GM18868 (cell line): ENCODE results near the gene SFSWAP.
"Not testable (repeated sequence)": the region's sequence is repeated elsewhere in the genome, so short reads cannot be mapped to it uniquely, and the experiment has no call there.

Experiments
- ATAC-seq: cut with Tn5 transposase; IDR thresholded peaks from one replicate; pipeline ENCODE4 v1.9.1; 2021; ENCODE audit warnings: mild to moderate bottlenecking, moderate library complexity; ENCODE audit not compliant: unreplicated experiment

Gene SFSWAP

GRCh38 chr12:131805421-131805820 lies 94.5 kb downstream of the SFSWAP start:
- no peak for ATAC-seq

GRCh38 chr12:131806674-131807073 lies 95.8 kb downstream of the SFSWAP start:
- no peak for ATAC-seq

GRCh38 chr12:131808744-131809371 lies 98.0 kb downstream of the SFSWAP start:
- ATAC-seq = no peak

- ATAC-seq = not testable (repeated sequence)
These were observed 98.8 kb downstream of the SFSWAP start for GRCh38 chr12:131809476-131810254.

- ATAC-seq = no peak
These were observed 99.8 kb downstream of the SFSWAP start for GRCh38 chr12:131810726-131811125.

DNA sequence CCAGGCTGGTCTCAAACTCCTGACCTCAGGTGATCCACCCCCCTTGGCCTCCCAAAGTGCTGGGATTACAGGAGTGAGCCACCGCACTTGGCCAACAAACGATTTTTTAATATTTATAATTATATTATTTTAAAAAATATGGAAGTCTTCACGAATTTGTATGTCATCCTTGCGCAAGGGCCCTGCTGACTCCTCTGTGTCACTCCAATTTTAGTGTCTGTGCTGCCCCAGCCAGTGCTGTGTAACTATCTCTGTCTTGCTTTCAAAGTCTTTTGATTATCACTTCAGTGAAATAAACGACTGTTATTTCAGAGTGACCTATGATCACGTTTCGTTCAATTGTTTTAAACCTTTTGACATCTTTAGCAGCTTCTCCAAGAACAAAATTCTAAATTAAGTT lies 104.2 kb downstream of the SFSWAP start:
- no peak for ATAC-seq

DNA sequence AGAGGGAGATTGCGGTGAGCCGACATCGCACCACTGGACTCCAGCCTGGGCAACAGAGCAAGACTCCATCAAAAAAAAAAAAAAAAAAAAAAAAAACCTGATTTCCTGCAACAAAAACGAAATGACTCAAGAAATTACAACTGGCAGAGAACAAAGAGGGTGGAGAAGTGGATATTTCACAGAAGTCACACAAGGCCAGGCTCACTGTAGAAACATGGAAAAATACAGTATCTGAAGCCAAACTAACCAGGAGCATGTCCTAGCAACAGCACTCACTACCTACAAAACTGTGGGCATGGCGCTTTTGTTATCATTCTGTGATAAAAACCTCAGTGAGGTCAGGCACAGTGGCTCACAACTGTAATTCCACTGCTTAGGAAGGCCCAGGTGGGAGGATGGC lies 105.6 kb downstream of the SFSWAP start:
- ATAC-seq = no peak

DNA sequence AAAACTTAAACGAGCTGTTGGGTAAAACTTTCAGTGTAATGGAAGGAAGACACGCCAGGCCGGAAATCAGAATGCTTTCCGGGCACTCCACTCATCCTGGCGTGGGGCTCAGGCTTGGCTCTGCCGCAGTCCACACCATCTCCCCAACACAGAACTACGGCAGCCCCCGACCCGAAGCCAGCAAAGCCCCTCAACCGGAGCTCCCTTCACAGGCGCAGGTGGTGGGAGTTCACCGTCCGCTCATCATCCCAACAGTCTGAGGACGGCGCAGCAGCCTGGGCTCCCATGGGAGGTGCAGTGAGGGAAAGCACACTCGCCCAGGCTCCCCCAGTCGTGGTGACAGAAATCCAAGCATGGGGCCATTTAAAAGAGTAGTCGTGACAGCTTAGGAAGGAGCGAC lies 106.4 kb downstream of the SFSWAP start:
- no peak for ATAC-seq

- ATAC-seq = no peak
These were observed 108.1 kb downstream of the SFSWAP start for GRCh38 chr12:131818821-131819585.

DNA sequence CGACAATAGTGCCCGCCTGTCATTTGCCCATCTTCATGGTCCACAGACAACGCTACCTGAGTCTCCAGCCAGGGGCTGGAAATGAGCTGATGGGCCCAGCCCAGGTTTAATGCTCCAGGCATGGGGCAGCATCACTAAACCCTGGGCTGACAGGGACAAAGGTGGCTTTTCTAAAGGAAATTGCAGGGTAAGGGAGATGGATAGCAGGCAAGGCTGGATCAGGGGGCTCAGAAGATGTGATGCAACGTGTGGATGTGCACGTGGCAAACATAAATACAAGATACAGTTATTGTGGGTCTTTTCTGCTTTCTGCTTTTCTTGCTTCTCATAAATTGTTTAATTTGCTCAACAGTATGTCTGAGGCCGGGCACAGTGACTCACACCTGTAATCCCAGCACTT lies 113.6 kb downstream of the SFSWAP start:
- no peak for ATAC-seq

- no peak for ATAC-seq
These were observed 114.4 kb downstream of the SFSWAP start for GRCh38 chr12:131825146-131825892.

- ATAC-seq = no peak
These were observed 115.4 kb downstream of the SFSWAP start for GRCh38 chr12:131826097-131826928.

- peak; percentile 58 for ATAC-seq
These were observed 117.2 kb downstream of the SFSWAP start, which contains the start of gene MMP17 for GRCh38 chr12:131827961-131828534. TSS of gene MMP17 (plus strand) at chr12:131828393. CDS start at chr12:131828495, 102 bp downstream.

DNA sequence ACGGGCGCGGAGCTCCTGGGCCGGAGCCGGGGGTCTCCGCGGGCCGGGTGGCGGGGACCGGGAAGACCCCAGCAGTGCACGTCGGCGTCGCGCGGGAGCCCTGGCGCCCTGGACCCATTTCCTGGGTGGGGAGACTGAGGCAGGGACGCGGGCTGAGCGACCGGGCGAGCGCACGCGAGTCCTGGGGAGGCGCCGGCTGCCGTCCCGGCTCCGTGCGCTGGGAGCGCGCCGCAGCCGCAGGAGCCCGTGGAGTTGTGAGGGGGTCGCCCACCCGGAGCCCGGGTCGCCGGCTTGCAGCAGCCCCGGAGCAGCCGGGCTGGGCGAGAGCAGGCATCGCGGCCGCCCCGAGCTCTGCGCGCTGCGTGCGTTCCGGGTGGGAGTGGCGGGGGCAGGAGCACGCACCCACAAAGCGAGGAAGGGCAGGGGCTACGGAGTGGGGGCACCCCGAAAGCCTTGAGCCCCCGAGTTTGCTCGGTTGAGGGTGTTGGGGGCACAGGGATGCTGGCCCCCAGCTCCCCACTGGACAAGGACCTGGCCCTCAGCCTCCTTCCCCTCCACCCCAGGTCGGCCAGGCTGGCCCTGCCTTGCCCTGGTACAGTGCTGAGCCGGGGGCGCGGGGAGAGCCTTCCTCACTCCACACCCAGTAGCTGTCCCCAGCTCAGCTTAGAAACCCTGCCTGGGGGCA lies 117.9 kb downstream of the SFSWAP start:
- no peak for ATAC-seq

GRCh38 chr12:131829356-131829747 lies 118.5 kb downstream of the SFSWAP start:
- ATAC-seq = no peak

DNA sequence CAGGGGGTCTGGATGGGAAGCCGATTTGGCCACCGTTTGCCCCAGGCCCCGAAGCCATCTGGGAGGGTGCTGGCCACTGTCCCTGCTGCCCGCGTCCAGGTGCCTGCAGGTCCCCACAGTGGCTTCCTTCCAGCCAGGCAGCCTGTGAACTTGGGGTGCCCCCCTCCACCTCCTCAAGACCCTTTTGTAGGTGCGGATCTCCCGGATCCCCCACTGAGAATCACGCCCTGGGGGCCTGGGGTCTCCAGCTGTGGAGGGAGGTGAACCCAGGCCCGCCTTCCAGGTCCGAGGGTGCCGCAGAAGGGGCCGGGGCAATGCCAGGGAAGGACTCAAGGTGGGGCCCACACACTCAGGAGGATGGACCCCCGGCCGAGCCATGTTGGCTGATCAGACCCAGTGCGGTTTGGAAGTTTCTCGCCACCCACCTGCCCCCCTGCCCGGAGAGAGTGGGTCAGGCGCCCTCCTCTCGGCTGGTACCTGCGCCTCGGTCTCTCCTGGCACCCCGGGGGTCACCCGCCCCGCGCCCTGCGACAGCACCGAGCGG lies 119.0 kb downstream of the SFSWAP start:
- ATAC-seq = no peak

DNA sequence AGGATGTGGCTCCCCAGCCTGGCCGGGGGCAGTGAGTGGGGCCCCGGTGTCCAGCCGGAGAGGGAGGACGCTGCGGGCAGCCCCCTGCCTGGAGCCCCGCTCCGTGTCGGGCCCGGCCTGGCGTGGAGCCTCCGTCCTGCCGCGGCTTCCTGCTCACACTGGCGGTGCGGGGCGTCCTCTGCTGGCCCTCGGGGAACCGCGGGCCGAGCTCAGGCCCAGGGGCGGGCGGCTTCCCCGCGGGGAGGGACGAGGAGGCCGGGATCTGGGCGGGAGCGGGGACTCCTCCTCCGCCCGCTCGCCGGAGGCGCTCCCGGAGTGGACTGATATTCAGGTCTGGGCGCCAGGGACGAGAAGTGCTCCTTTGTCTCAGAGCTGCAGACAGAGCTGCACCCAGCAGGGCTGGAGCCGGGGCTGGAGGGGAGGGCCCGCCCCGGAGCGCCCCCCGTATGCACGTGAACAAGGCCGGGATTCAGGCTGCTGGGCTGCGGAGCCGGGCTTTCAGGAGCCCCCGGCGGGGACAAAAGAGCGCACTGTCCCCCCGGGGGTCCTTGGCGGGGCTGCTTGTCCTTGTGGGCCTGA lies 119.5 kb downstream of the SFSWAP start:
- ATAC-seq = peak; percentile 35

GRCh38 chr12:131830914-131831571 lies 120.2 kb downstream of the SFSWAP start:
- no peak for ATAC-seq
